GM21528 (cell line): ENCODE measurements around the gene QRICH1.

Experiments used
- ATAC-seq: cut with Tn5 transposase; IDR thresholded peaks from one replicate; pipeline ENCODE4 v1.9.1; 2021; ENCODE audit warnings: mild to moderate bottlenecking, moderate library complexity; ENCODE audit not compliant: unreplicated experiment, low FRiP score

Gene QRICH1

GRCh38 chr3:49119439-49119838 lies 25.6 kb upstream of the QRICH1 start:
- no peak for ATAC-seq

GRCh38 chr3:49119036-49119435 lies 25.2 kb upstream of the QRICH1 start:
- no peak for ATAC-seq

- no peak for ATAC-seq
Measured at GRCh38 chr3:49112262-49112661, 18.4 kb upstream of the QRICH1 start.

- no peak for ATAC-seq
Measured at GRCh38 chr3:49111347-49111746, 17.5 kb upstream of the QRICH1 start.

- no peak for ATAC-seq
Measured at GRCh38 chr3:49110780-49111179, 16.9 kb upstream of the QRICH1 start.

GRCh38 chr3:49108346-49108745 lies 14.5 kb upstream of the QRICH1 start:
- ATAC-seq = no peak

- ATAC-seq = peak; percentile 85
Measured at GRCh38 chr3:49104427-49105291, 10.8 kb upstream of the QRICH1 start, which contains the start of gene QARS1. Gene QARS1, minus strand, starts transcription at chr3:49104757. Its CDS starts 24 bp downstream, at chr3:49104733.

GRCh38 chr3:49104052-49104426 lies 10.2 kb upstream of the QRICH1 start:
- no peak for ATAC-seq

- ATAC-seq = no peak
Measured at GRCh38 chr3:49100046-49100615, 6.3 kb upstream of the QRICH1 start.

- ATAC-seq = no peak
Measured at GRCh38 chr3:49098910-49099630, 5.2 kb upstream of the QRICH1 start.

GRCh38 chr3:49098429-49098828 lies 4.6 kb upstream of the QRICH1 start:
- ATAC-seq = no peak

- ATAC-seq = peak; percentile 48
Measured at GRCh38 chr3:49092938-49093852, 676 bp downstream of the QRICH1 start.

GRCh38 chr3:49081429-49081828 lies 12.4 kb downstream of the QRICH1 start:
- no peak for ATAC-seq

GRCh38 chr3:49079270-49079669 lies 14.6 kb downstream of the QRICH1 start:
- ATAC-seq = no peak

GRCh38 chr3:49076646-49077045 lies 17.2 kb downstream of the QRICH1 start:
- ATAC-seq = no peak

GRCh38 chr3:49076116-49076515 lies 17.8 kb downstream of the QRICH1 start:
- ATAC-seq = no peak

GRCh38 chr3:49058011-49058410 lies 35.9 kb downstream of the QRICH1 start:
- no peak for ATAC-seq

GRCh38 chr3:49057268-49057667 lies 36.6 kb downstream of the QRICH1 start:
- ATAC-seq = no peak

GRCh38 chr3:49054344-49054862 lies 39.5 kb downstream of the QRICH1 start:
- no peak for ATAC-seq

GRCh38 chr3:49053543-49053942 lies 40.3 kb downstream of the QRICH1 start:
- ATAC-seq = no peak
